Smooth muscle cell of the coronary artery (primary cell): ENCODE measurements around the gene ATP6V1F. TPM values are rescaled to one million over a fixed set of nuclear protein-coding genes. Genes with fewer than 3 reads are reported as not detected.

Experiments used
- total RNA-seq: library from RNA; depleted of rRNA; stranded (reverse); fragments of >200 nt; gene quantifications from 2 replicates; pipeline ENCODE4 v1.2.3, GENCODE V29; 2014; ENCODE audit warnings: low replicate concordance

Gene ATP6V1F, protein sequence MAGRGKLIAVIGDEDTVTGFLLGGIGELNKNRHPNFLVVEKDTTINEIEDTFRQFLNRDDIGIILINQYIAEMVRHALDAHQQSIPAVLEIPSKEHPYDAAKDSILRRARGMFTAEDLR
- 99.8 and 100.0 TPM in 2 replicates for total RNA-seq

DNA sequence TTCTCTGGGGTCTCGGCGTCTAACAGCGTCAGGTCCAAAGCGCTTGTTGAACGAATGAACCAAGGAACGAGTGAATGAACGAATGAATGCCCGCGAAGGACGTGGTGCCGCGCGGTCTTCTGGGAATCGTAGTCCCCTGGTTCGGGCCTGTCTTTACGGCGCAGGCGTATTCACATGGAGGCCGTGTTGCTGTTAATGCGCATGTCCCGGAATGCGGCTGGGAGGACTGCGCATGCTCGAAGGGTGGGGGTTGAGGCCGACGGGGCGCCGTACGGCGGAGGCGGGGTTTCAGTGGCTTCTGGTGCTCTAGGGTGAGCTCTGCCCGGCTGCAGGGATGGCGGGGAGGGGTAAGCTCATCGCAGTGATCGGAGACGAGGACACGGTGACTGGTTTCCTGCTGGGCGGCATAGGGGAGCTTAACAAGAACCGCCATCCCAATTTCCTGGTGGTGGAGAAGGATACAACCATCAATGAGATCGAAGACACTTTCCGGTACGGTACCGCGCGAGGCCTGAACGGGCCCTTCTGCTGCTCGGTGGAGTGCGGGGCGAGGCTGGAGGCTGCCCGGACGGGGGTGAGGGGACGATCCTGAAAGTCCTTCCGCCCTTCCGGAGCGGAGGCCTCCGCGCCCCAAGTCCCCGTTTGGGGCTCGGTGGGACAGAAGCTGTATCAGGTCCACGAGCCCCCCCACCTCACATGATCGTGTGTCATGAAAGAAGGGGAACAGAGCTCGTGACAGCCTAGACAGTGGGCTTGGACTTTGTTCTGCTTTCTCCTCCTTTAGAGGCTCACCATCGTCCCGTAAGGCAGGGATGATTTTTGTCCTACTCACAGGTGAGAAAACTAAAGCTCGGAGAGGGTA lies at the start of gene ATP6V1F:
TSS of gene ATP6V1F (plus strand) at position 286 of the 862 bp plus-strand sequence. CDS start at position 335, 49 bp downstream.

DNA sequence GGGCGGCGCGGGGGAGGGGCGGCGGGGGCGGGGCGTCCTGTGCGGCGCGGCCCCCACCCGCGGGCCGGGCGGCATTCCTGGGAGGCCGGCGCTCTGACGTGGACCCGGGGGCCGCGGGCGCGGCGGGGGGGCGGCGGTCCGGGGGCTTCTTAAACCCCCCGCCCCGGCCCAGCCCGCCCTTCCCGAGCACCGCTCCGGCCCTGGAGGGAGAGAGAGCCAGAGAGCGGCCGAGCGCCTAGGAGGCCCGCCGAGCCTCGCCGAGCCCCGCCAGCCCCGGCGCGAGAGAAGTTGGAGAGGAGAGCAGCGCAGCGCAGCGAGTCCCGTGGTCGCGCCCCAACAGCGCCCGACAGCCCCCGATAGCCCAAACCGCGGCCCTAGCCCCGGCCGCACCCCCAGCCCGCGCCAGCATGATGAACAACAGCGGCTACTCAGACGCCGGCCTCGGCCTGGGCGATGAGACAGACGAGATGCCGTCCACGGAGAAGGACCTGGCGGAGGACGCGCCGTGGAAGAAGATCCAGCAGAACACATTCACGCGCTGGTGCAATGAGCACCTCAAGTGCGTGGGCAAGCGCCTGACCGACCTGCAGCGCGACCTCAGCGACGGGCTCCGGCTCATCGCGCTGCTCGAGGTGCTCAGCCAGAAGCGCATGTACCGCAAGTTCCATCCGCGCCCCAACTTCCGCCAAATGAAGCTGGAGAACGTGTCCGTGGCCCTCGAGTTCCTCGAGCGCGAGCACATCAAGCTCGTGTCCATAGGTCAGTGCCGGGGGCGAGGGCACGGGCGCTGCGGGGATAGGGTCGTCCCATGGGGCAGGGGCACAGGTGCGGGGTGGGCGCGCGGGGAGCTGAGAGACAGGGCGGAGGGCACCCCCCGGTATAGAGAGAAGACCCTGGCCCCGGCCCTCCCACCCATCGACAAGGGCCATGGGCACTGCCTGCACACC lies 32.2 kb upstream of the ATP6V1F start, which contains the start of gene FLNC:
TSS of gene FLNC (plus strand) at position 176 of the 947 bp plus-strand sequence. CDS start at position 408, 232 bp downstream.

DNA sequence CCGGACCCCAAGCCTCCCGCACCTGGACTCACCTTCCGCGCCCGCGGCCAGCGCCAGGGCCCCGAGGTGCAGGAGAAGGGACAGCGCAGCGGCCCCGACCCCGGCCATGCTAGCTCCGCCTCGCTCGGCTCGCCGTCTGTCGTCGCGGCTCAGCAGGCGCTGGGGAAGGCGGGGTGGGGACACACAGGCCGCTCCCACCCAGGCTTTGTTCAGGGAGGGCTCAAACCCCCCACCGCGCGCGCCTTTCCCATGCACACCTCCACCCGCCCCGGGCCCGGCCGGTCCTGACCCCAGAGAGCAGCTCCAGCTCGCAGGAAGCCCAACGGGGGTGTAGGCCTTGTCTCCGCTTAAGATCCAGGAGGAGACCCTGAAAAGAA lies 47.9 kb downstream of the ATP6V1F start, which contains the start of gene KCP:
TSS of gene KCP (minus strand) at position 141 of the 377 bp plus-strand sequence. CDS start at position 108, 33 bp downstream.

Other genes with a start within 250 kb of the ATP6V1F start
- gene GARIN1A, start 190.6 kb upstream of the ATP6V1F start, total RNA-seq: 0.53 and 0.82 TPM in 2 replicates
- 1,069 and 1,133 TPM in 2 replicates for gene CALU, start 123.5 kb upstream of the ATP6V1F start, total RNA-seq
- gene OPN1SW, start 87.1 kb upstream of the ATP6V1F start, total RNA-seq: not detected in 2 replicates
- gene CCDC136, start 70.9 kb upstream of the ATP6V1F start, total RNA-seq: 3.2 and 4.4 TPM in 2 replicates
- 118 and 153 TPM in 2 replicates for gene FLNC, start 32.5 kb upstream of the ATP6V1F start, total RNA-seq
- gene KCP, start 47.9 kb downstream of the ATP6V1F start, total RNA-seq: 0.08 and 0.94 TPM in 2 replicates
- 0.15 TPM in 1 of 2 replicates, not detected in the other for gene IRF5, start 75.1 kb downstream of the ATP6V1F start, total RNA-seq
- gene TNPO3, start 192.3 kb downstream of the ATP6V1F start, total RNA-seq: 46.0 and 74.9 TPM in 2 replicates